ENCODE measurements around the gene ATXN10.
A peak's percentile ranks its signal among the peaks of the same experiment; 100 is the strongest.

ATXN10 gene

GRCh38 chr22:45832959-45833580 lies 161.4 kb downstream of the ATXN10 start:
- no peak for DNase-seq

DNA sequence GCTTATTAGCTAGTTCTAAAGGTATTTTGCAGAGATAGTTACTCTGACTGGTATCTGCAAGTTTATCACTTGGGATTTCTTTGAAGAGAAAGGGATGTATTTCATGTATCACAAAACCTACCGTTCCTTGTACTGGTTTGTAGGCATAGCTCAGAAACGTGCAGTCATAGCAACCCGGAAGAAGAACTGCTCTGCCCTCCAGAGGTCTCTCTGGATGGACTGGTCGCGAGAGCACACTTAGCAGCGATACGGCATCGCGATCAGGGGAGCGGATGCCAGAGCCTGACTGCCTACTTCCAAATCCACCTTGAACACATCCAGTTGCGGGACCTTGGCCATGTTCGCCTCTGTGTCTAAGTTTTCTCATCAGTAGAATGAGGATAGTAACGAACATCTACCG lies 162.0 kb downstream of the ATXN10 start:
- DNase-seq = no peak

- DNase-seq = no peak
Observed at GRCh38 chr22:45834241-45834640, 162.6 kb downstream of the ATXN10 start.

DNA sequence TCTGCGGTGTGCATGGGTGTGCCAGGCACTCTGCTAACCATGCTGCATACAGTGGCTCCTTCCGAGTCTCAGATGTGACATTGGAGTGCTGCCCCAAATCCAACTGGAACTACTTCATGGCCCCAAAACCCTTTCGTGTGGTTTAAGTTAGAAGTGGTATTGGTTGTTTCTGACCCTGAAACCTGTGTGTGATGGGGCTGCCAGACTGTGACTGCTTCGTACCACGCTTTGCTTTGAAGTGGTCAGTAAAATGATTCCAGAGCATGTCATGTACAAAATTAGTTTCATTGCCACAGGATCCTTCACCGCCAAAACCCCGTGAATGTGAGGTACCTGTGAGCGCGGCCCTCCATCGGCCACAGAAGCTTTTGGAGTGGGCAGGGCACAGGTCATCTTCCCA lies 163.2 kb downstream of the ATXN10 start:
- DNase-seq = no peak

- no peak for DNase-seq
Observed at GRCh38 chr22:45836418-45837169, 165.0 kb downstream of the ATXN10 start.

DNA sequence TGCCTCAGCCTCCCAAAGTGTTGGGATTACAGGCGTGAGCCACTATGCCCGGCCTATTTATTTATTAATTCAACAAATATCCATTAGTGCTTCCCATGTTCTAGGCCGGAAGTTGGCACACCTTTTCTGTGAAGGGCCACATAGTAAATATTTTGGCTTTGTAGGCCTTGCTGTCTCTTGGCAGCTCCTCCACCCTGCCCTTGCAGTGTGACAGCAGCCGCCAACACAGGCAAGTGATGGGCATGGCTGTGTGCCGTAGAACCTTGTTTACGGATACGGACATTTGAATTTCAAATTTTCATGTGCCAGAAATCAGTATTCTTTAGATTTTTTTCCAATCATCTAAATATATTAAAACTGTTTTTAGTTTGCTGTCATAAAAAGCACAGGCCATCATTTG lies 165.9 kb downstream of the ATXN10 start:
- no peak for DNase-seq

GRCh38 chr22:45838305-45838887 lies 166.8 kb downstream of the ATXN10 start:
- no peak for DNase-seq

DNA sequence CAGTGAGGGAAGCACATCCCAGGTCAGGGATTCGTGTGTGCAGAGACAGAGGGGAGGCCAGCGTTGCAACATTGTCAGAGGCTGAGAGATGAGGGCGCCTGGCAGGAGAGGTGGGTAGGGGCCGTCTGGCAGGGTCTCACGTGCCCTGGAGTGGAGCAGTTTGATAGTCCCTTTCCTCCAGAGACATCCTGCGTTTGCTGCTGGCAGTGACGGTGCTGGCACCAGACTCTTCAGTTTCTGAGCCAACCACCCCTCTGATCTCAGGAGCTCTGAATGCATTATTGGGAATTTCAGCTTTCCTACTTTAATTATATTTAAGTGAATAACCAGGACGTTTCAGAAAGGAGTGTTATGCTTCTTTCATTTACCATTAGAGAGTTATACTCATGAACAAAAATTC lies 168.8 kb downstream of the ATXN10 start:
- DNase-seq = no peak

DNA sequence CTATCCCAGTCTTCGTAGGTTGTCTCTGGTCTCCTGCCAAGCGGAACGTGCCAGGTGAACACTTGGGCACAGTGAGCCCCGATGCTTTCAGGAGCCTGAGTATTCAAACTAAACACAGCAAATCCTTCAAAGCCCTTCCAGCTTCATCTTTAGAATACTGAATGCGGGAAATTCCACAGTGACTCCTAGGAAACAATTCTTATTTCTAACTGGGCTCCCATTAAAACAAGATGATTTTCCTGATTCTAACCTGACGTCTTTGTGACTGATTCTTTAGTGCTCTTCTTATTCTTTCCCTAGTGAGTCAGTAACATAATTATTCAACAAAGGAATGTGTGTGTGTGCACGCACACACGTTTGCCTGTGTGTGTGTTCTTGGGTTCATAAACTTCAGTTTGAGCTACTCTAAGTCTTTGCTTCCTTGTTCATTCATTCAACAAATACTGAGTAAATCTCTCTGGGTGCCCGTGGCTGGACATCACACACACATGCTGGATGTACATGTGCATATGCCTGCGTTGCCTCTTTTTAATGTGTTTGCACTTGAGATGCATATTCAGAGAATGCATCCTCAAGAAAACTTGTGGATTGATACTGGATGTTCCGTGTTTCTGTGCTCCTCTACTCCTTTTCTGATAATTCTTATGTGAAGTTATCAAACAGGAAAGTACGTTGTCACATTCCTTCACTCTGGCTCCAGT lies 170.8 kb downstream of the ATXN10 start:
- DNase-seq = no peak

DNA sequence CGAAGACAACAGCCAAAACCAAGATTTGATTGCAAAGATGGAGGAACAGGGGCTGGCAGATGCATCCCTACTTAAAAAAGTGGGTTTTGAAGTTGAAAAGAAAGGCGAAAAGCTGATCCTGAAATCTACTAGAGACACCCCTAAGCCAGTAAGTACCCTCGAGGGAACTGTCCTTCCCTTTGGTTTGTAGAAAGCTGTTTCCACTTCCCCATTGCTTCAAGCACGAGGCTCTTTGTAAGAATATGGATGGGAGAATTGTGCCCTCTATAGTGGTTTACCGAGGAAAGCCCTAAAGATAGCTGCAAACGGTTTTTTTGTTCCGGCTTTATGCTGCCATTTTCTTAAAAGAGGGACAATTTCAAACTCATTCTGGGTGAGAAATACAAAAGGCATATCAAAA lies 171.4 kb downstream of the ATXN10 start:
- no peak for DNase-seq

GRCh38 chr22:45843986-45844385 lies 172.4 kb downstream of the ATXN10 start:
- DNase-seq = no peak

DNA sequence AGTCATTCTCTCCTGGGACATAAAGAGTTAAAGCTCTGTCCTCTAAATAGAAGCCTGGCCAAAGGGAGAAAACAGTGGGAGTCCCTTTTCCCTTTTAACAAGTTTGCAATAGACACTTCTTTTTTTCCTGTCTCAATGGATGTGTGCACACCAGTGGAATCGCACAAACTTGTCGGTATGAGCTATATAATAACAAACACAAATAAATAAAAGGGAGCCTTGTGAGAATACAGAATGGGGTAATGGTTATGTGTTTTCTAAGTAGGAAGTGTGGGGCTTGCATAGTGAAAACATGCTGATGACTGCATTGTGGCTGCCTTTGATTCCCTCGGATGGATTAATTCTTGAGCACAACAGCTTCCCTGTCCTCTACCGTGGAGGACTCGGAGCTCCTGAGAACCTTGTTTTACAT lies 173.4 kb downstream of the ATXN10 start:
- no peak for DNase-seq

GRCh38 chr22:45846952-45847351 lies 175.3 kb downstream of the ATXN10 start:
- DNase-seq = no peak

DNA sequence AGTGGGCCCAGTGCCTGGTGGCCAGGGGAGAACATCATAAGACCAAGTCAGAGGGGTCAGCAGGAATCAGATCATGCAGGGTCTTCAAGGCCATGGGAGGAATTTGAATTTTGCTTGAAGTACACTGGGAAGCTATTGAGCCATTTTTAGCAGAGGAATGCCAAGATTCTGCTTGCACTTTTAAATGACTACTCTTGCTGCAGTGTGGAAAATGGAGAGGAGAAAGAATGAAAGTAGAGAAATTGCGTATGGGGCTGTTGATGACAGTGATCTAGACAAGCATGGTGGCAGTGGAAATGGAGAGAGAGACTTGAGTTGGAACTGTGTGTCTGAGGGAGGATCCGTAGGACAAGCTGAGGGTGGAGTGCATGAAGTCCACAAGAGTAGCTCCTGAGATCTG lies 177.3 kb downstream of the ATXN10 start:
- no peak for DNase-seq

DNA sequence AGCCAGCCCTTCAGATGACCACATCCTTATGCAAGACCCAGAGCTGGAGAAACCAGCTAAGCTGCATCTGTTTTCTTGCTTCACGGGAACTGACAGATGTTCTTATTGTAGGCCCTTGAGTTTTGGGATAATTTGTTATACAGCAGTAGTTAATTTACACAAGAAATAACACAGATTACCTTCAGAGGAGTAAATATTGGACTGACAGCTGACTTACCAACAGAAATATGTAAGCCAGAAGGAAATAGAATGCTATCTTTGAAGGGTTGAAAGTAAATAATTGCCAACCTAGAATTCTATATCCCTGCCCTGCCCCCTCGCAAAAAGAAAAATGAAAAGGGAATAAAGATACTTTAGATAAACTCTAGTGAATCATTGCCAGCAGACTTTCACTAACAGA lies 181.2 kb downstream of the ATXN10 start:
- DNase-seq = no peak

- no peak for DNase-seq
Observed at GRCh38 chr22:45855961-45856360, 184.3 kb downstream of the ATXN10 start.

DNA sequence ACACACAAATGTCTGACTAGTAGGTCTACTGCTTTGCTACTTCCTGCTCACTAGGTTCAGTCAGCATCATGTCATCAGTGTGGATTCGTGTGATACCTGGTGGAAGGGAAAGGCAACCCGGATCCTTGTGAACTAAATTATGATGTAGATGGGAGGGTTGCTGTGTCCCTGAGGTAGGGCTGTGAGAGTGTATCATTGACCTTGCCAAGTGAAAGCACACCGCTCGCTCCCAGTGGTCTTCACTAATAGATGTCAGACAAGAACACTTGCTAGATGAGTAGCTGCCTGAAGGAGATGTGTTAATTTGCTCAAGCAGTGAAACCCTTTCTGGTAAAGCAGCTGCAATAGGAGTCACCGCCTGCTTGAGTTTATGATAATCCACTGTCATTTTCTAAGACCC lies 185.9 kb downstream of the ATXN10 start:
- DNase-seq = no peak

DNA sequence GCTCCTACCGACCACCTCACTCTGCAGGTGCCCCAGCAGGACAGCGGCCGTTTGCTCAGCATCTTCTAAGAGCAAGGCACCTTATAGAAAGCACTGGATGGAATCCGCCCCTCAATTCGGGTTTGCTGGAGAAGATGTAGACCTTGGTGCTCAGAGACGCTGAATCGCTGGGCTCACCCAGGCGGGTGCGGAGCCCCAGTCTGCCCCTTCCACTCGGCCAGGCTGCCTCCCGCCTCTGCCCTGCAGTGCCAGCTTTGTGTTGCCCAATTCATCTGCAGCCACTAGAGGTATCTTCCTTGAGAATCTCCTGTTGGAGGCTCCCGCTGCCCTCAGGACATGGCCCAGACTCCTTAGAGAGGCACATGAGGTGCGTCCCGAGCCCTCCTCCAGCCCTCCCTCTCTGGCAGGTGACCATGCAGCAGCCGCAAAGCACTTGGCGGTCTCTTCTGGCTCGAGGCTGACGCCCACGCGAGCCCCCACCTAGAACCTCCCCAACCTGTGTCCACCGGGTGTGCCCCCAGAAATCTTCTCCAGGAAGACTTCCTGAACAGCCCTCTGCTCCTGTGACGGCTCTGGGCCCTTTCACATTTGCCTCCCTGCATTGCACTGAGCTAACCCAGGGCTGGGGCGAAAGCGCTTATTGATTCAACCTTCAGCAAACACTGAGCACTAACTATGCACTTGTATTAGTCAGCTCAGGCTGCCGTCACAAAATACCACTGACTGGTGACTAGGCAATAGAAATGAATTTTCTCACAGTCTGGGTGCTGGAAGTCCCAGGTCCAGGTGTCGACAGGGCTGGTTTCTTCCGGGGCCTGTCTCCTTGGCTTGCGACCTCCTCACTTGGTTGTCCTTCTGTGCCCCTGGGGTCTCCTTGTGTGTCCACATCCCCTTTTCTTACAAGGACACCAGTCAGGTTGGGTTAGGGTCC lies 187.9 kb downstream of the ATXN10 start:
- peak; percentile 43 for DNase-seq

GRCh38 chr22:45860201-45860600 lies 188.6 kb downstream of the ATXN10 start:
- DNase-seq = peak; percentile 48

- peak; percentile 57 for DNase-seq
Observed at GRCh38 chr22:45861259-45861658, 189.6 kb downstream of the ATXN10 start.

DNA sequence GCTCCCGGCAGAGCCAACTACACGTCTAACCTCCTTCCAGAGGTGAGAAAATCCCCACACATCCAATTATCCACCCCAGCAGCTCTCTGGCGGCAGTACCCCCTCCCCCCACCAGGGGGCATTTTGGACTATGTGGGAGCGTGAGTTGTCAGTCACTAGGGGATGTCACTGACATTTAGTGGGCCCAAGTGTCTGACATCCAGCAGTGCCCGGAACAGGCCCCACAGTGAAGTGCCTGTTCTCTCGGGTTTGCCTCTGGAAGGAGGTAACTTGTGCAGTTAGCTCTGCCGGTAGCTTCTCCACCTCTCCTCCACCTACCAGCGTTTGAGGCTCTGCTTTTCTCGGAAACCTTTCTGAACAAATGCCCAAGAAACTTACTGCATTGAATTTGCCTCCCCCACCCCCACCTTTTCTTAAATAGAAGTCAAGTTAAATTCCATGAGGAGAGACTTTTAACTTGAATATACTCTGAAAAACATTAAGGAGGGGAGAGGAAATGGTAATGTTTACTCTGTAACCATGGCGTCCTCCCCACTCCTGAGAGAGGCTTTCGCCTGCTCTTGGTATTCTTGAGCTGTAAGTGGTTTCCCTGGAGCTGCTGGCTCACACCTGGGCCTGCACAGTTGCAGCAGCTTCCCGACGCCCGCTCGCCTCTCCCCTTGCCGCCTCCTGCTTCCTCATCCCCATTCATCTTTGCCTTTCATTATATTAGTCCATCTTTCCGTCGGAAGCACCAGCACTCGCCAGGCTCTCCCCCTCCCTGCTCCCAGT lies 192.5 kb downstream of the ATXN10 start:
- DNase-seq = peak; percentile 85

- DNase-seq = no peak
Observed at GRCh38 chr22:45864959-45865476, 193.4 kb downstream of the ATXN10 start.

Measured in islet precursor cell (in vitro differentiated cells).